ENCODE results near the gene STAT6.
"Not testable (repeated sequence)": the region's sequence is repeated elsewhere in the genome, so short reads cannot be mapped to it uniquely, and the experiment has no call there.

The STAT6 gene

GRCh38 chr12:57127726-57128518 lies 16.8 kb upstream of the STAT6 start, which contains the start of gene LRP1:
Gene LRP1, plus strand, starts transcription at chr12:57128483. Its CDS starts 482 bp downstream, at chr12:57128965.
- DNase-seq (ENCODE audit: low read depth in 2 of 2): peak; percentile 45 to 57

- DNase-seq (ENCODE audit: low read depth in 2 of 2): peak; percentile 22 to 30
These were observed 16.1 kb upstream of the STAT6 start for GRCh38 chr12:57127101-57127725.

GRCh38 chr12:57126561-57126960 lies 15.4 kb upstream of the STAT6 start:
- DNase-seq (ENCODE audit: low read depth in 2 of 2): no peak

DNA sequence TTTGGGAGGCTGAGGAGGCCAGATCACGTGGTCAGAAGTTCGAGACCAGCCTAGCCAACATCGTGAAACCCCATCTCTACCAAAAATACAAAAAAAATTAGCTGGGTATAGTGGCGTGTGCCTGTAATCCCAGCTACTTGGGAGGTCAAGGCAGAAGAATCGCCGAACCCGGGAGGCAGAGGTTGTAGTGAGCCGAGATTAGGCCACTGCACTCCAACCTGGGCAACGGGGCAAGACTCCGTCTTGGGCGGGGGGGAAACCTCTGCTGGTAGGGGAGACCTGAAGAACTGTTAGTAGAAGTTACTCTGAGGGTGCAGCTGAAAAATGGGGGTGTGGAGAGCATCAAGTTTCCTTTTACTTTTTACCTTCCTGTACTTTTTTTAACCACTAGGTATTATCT lies 14.9 kb upstream of the STAT6 start:
- DNase-seq (ENCODE audit: low read depth in 2 of 2): no peak

DNA sequence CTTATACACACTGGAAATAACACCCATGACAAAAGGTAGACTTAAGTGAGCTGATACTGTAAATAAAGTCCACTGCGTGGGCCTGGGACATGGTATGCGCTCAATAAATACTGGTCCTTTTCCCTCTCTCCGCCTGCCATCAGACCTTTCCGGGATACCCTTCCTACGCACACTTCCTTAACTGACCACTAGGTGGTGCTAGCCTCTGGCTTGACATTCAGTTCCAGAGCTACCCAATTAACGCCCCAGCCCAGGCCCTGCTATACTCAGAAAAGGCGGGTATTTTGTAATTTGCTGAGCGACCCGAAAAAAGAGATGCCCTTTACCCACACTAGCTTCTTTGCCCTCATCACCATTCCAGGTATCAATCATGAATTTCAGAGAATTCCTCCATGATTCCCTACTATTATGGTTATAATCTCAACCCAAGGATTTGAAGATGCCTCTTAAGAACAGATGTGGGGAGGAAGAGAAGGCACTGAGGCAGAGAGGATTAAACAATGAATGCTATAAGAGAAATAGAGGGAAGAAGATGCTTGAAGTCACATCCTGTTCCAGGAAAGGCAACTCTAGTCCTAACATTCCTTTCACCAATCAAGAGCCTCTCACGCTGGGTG lies 13.2 kb upstream of the STAT6 start:
- peak; percentile 57 to 62 for DNase-seq (ENCODE audit: low read depth in 2 of 2)

- no peak for DNase-seq (ENCODE audit: low read depth in 2 of 2)
These were observed 12.7 kb upstream of the STAT6 start for GRCh38 chr12:57123813-57124212.

GRCh38 chr12:57120718-57121117 lies 9.6 kb upstream of the STAT6 start:
- not testable (repeated sequence) for DNase-seq (ENCODE audit: low read depth in 2 of 2)

GRCh38 chr12:57119294-57120085 lies 8.3 kb upstream of the STAT6 start:
- no peak for DNase-seq (ENCODE audit: low read depth in 2 of 2)

- no peak for DNase-seq (ENCODE audit: low read depth in 2 of 2)
These were observed 7.6 kb upstream of the STAT6 start for GRCh38 chr12:57118711-57119271.

- DNase-seq (ENCODE audit: low read depth in 2 of 2): no peak
These were observed 5.6 kb upstream of the STAT6 start for GRCh38 chr12:57116580-57117281.

- DNase-seq (ENCODE audit: low read depth in 2 of 2): no peak
These were observed 1.5 kb upstream of the STAT6 start for GRCh38 chr12:57112492-57113294.

GRCh38 chr12:57110104-57111030 lies 795 bp downstream of the STAT6 start:
- DNase-seq (ENCODE audit: low read depth in 2 of 2): peak; percentile 44 to 64

DNA sequence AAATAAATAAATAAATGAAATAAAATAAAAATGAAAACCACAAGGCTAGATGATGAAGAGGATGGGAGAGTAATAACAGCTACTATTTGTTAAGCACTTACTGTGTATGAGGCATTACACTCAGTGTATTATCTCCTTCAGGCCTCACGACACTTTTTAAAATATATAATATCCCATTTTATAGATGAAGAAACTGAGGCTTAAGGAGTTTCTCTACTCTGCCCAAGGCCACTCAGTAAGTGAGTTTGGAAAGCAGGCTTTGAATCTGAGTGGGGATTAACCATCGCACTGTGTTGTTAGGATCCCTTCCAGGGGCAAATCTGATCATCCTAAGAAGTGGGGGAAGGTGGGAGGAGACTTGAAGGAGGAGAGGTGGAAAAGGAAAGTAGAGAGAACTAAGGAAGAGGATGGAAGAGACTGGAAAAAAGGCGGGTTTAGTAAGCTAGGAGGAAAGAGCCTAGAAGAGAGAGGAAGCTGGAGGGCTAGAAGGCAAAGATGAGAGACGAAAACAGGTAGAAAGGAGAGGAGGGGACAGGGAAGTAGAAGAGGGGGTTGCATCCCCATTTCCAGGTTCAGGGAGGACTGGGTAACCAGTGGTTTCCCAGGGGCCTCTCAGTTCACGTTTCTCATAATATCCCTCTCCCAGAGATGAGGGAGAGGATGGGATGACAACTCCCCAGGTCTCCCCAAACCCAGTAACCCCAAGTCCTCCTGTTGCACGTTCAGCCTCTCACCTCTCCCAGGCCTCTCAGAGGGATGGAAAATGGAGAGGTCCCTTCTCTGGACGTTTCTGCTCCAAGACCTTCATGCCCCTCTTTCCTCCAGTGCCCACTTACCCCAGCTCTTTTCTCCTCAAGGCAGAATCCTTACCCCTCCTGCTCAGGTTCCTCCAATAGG lies 1.7 kb downstream of the STAT6 start:
- DNase-seq (ENCODE audit: low read depth in 2 of 2): no peak

DNA sequence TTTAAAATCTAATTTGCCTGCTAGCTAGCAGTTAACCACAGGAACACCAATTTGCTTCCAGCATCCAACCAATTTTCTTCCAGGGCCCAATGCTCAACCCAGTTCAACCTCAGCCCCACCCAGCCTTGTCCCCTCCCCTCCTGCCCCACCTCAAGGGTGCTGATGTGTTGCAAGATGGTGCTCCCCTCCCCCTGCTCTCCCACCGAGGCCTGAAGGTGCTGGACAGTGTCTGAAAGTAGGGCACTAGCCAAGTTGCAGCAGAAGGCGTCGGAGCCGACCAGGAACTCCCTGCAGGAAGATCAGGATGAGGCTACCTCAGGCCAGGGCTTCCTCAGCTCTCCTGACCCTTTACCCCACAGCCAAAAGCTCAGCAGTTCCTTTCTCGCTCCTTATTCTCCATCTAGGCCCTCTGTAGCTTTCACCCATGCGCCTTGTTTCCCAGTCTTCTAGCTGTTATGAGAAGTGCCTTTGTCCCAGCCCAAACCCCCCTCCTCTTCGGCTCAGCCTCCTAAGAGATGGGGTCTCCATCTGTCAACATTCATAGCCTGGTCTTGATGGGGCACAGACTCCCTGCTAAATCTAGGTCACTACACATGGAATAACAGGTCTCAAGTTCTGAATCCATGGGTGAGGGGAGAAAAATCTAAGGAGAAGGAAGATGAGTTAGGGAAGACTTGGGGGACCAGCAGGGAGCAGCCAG lies 3.6 kb downstream of the STAT6 start:
- DNase-seq (ENCODE audit: low read depth in 2 of 2): no peak

- no peak for DNase-seq (ENCODE audit: low read depth in 2 of 2)
These were observed 5.0 kb downstream of the STAT6 start for GRCh38 chr12:57106021-57106708.

- no peak for DNase-seq (ENCODE audit: low read depth in 2 of 2)
These were observed 6.0 kb downstream of the STAT6 start for GRCh38 chr12:57105011-57105753.

Measured in stimulated activated CD4-positive, alpha-beta T cell treated with anti-CD3 and anti-CD28 coated beads, Interleukin-1b, Interleukin-23, amount 100 ng/mL, for 1 hour (primary cell).